ENCODE results near the gene AUTS2. TPM values are rescaled to one million over a fixed set of nuclear protein-coding genes. Genes with fewer than 3 reads are reported as not detected.

AUTS2 gene
- total RNA-seq, 1 donor from 2014 or later: 80.6 TPM

GRCh38 chr7:69702357-69702756 lies 104.1 kb downstream of the AUTS2 start:
- no peak for TF ChIP-seq CTCF (IDR thresholded peaks at IDR 0.05)
- DNase-seq (ENCODE audit: extremely low spot score, unreplicated experiment): no peak
- no peaks in the 10 kb centered on the region for H3K27me3 Mint-ChIP-seq (ENCODE audit: unreplicated experiment)

GRCh38 chr7:69703099-69703498 lies 104.8 kb downstream of the AUTS2 start:
- no peak for TF ChIP-seq CTCF (IDR thresholded peaks at IDR 0.05)
- Mint-ChIP-seq H3K27ac (ENCODE audit: unreplicated experiment) (no peak overlapping the region), H3K36me3 (ENCODE audit: unreplicated experiment) (no peaks in the 10 kb centered on the region), H3K4me1 (ENCODE audit: unreplicated experiment) (peaks cover under 1% of the 10 kb centered on the region), H3K4me3 (ENCODE audit: unreplicated experiment) (no peak overlapping the region), H3K27me3 (ENCODE audit: unreplicated experiment) (no peaks in the 10 kb centered on the region), H3K9me3 (ENCODE audit: unreplicated experiment) (no peaks in the 10 kb centered on the region)
- no peak for DNase-seq (ENCODE audit: extremely low spot score, unreplicated experiment)

More at GRCh38 chr7:69702357-69702756, 104.1 kb downstream of the AUTS2 start:
- H3K36me3 Mint-ChIP-seq (ENCODE audit: unreplicated experiment): no peaks in the 10 kb centered on the region
- H3K4me3 Mint-ChIP-seq (ENCODE audit: unreplicated experiment): no peak overlapping the region
- H3K4me1 Mint-ChIP-seq (ENCODE audit: unreplicated experiment): peaks cover under 1% of the 10 kb centered on the region
- H3K9me3 Mint-ChIP-seq (ENCODE audit: unreplicated experiment): no peaks in the 10 kb centered on the region
- H3K27ac Mint-ChIP-seq (ENCODE audit: unreplicated experiment): no peak overlapping the region

GRCh38 chr7:69706070-69706469 lies 107.8 kb downstream of the AUTS2 start:
- Mint-ChIP-seq H3K4me3 (ENCODE audit: unreplicated experiment) (no peak overlapping the region), H3K4me1 (ENCODE audit: unreplicated experiment) (peaks cover 20% of the 10 kb centered on the region), H3K27ac (ENCODE audit: unreplicated experiment) (no peak overlapping the region), H3K9me3 (ENCODE audit: unreplicated experiment) (no peaks in the 10 kb centered on the region), H3K36me3 (ENCODE audit: unreplicated experiment) (no peaks in the 10 kb centered on the region), H3K27me3 (ENCODE audit: unreplicated experiment) (no peaks in the 10 kb centered on the region)
- TF ChIP-seq CTCF (IDR thresholded peaks at IDR 0.05): no peak
- DNase-seq (ENCODE audit: extremely low spot score, unreplicated experiment): no peak

GRCh38 chr7:69708857-69709256 lies 110.6 kb downstream of the AUTS2 start:
- no peak for DNase-seq (ENCODE audit: extremely low spot score, unreplicated experiment)
- no peak overlapping the region for H3K27ac Mint-ChIP-seq (ENCODE audit: unreplicated experiment)
- TF ChIP-seq CTCF (IDR thresholded peaks at IDR 0.05): no peak
- H3K4me1 Mint-ChIP-seq (ENCODE audit: unreplicated experiment): peaks cover 20% of the 10 kb centered on the region
- no peaks in the 10 kb centered on the region for H3K27me3 Mint-ChIP-seq (ENCODE audit: unreplicated experiment)
- no peaks in the 10 kb centered on the region for H3K9me3 Mint-ChIP-seq (ENCODE audit: unreplicated experiment)
- H3K36me3 Mint-ChIP-seq (ENCODE audit: unreplicated experiment): no peaks in the 10 kb centered on the region
- no peak overlapping the region for H3K4me3 Mint-ChIP-seq (ENCODE audit: unreplicated experiment)

GRCh38 chr7:69710768-69711438 lies 112.6 kb downstream of the AUTS2 start:
- no peak for DNase-seq (ENCODE audit: extremely low spot score, unreplicated experiment)
- Mint-ChIP-seq H3K36me3 (ENCODE audit: unreplicated experiment) (no peaks in the 10 kb centered on the region), H3K4me3 (ENCODE audit: unreplicated experiment) (no peak overlapping the region), H3K27ac (ENCODE audit: unreplicated experiment) (no peak overlapping the region), H3K27me3 (ENCODE audit: unreplicated experiment) (no peaks in the 10 kb centered on the region), H3K4me1 (ENCODE audit: unreplicated experiment) (peaks cover 20% of the 10 kb centered on the region), H3K9me3 (ENCODE audit: unreplicated experiment) (no peaks in the 10 kb centered on the region)
- no peak for TF ChIP-seq CTCF (IDR thresholded peaks at IDR 0.05)
